Stimulated activated naive CD8-positive, alpha-beta T cell treated with anti-CD3 and anti-CD28 coated beads, Interleukin-15, Interleukin-2, amounts not matched to agents 100 ng/mL and 50 ng/mL, for 24 hours (primary cell): ENCODE data around the gene CCL3.
"Not testable (repeated sequence)": the region's sequence is repeated elsewhere in the genome, so short reads cannot be mapped to it uniquely, and the experiment has no call there.

Experiments used
- H3K27ac Mint-ChIP-seq: one replicate; pipeline ENCODE4 v1.8.0; 2021; ENCODE audit warnings: mild to moderate bottlenecking, mixed read lengths
- H3K27me3 Mint-ChIP-seq: one replicate; pipeline ENCODE4 v1.8.0; 2021; ENCODE audit warnings: mixed read lengths
- H3K36me3 Mint-ChIP-seq: one replicate; pipeline ENCODE4 v1.8.0; 2021; ENCODE audit warnings: low read depth, mixed read lengths
- H3K4me1 Mint-ChIP-seq: one replicate; pipeline ENCODE4 v1.8.0; 2021; ENCODE audit warnings: low read depth, mixed read lengths
- H3K4me3 Mint-ChIP-seq: one replicate; pipeline ENCODE4 v1.8.0; 2021; ENCODE audit warnings: mild to moderate bottlenecking, mixed read lengths
- H3K9me3 Mint-ChIP-seq: one replicate; pipeline ENCODE4 v1.8.0; 2021; ENCODE audit warnings: mixed read lengths

CCL3 gene

DNA sequence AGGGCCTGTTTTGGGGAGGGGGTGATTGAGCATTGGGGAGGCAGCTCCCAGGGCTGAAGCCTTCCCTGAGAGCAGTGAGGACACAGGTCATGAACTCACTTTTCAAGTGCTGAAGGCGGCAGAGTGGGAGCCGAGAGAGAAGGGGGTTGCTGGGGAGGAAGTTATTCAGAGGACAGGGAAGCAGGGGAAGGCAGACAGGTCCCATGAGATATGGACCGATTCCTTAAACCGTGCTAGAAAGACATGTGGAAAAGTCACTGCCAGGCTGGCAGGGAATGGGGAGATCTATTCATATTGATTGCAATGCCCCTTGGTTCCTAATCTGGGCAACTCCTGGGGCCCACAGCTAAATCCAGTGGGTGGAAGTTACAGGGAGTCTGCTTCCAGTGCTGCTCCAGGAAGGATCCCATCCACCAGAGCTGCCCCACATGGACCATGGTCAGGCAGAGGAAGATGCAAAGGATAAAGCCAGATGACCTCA lies 14.8 kb upstream of the CCL3 start:
- peak overlapping the region; percentile 92 for H3K27ac Mint-ChIP-seq
- H3K27me3 Mint-ChIP-seq, result peaks cover 9% of the 10 kb centered on the region
- peak overlapping the region; percentile 91 for H3K4me3 Mint-ChIP-seq
- H3K9me3 Mint-ChIP-seq, result no peaks in the 10 kb centered on the region
- peaks cover 65% of the 10 kb centered on the region for H3K4me1 Mint-ChIP-seq
- H3K36me3 Mint-ChIP-seq, result peaks cover 20% of the 10 kb centered on the region

DNA sequence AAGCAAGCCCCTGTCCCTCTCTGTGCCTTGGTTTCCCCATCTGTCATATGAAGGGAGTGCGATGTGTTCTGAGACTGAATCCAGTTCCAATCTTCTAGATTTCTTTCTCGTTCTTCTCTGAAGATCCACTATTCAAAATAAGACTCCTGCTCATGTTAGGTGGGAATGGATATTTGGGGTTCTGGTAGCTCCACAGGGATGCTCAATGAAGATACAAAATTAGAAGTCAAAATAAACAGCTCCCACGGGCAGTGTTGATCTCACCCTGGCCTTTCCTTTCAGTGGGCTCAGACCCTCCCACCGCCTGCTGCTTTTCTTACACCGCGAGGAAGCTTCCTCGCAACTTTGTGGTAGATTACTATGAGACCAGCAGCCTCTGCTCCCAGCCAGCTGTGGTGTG lies 14.3 kb upstream of the CCL3 start:
- H3K36me3 Mint-ChIP-seq, result peaks cover 20% of the 10 kb centered on the region
- not testable (repeated sequence) for H3K27me3 Mint-ChIP-seq, H3K9me3 Mint-ChIP-seq
- peak overlapping the region; percentile 91 for H3K4me3 Mint-ChIP-seq
- peaks cover 70% of the 10 kb centered on the region for H3K4me1 Mint-ChIP-seq
- H3K27ac Mint-ChIP-seq, result peak overlapping the region; percentile 92

DNA sequence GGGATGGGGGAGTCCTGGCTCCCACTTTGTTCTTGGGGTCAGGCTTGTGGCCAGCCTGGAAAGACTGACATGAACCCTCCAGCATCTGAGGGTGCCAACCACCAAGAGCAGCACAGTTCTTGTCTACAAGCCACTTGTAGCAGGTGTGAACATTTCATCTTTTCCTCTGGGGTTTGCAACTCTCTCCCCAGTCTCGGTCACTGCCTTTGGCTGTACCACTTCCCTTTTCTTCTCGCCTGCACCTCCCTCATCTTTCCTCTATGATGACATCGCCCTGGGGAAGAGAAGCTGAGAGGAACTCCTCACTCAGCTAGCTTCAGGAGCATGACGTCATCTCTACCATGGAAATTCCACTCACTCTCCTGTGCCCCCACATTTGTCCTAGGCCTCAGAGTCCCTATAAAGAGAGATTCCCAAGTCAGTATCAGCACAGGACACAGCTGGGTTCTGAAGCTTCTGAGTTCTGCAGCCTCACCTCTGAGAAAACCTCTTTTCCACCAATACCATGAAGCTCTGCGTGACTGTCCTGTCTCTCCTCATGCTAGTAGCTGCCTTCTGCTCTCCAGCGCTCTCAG lies 13.5 kb upstream of the CCL3 start, which contains the start of gene CCL4:
Gene CCL4 (plus strand): TSS at position 427 of the 575 bp plus-strand sequence. CDS start 79 bp downstream, at position 506.
- peak within 1 kb of the TSS; percentile 92 for H3K27ac Mint-ChIP-seq
- H3K27me3 Mint-ChIP-seq, result peaks cover 12% of the 10 kb centered on the region
- H3K9me3 Mint-ChIP-seq, result not testable (repeated sequence)
- H3K36me3 Mint-ChIP-seq, result peaks cover 20% of the 10 kb centered on the region
- peak within 1 kb of the TSS; percentile 91 for H3K4me3 Mint-ChIP-seq
- H3K4me1 Mint-ChIP-seq, result peaks cover 76% of the 10 kb centered on the region

DNA sequence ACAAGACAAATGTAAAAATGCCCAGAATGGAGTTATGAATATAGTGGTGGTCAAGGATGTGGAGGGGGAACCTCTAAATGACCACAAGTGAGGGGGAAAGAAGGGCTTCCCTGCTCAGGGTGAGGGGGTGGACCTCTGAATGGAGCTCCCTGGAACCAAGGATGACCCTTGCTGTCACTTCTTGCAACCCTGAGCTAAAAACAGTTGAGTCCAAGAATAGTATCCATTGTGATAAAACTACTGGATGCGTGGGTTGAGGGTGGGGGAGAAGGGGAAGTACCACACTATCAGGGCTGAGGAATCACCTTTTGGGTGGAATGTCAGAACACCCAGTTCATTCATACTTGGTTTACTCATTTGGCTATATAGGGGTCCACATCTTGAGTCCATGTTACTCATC lies 9.1 kb upstream of the CCL3 start:
- not testable (repeated sequence) for H3K4me3 Mint-ChIP-seq, H3K27me3 Mint-ChIP-seq, H3K9me3 Mint-ChIP-seq, H3K36me3 Mint-ChIP-seq
- peaks cover 69% of the 10 kb centered on the region for H3K4me1 Mint-ChIP-seq
- peak overlapping the region; percentile 79 for H3K27ac Mint-ChIP-seq

DNA sequence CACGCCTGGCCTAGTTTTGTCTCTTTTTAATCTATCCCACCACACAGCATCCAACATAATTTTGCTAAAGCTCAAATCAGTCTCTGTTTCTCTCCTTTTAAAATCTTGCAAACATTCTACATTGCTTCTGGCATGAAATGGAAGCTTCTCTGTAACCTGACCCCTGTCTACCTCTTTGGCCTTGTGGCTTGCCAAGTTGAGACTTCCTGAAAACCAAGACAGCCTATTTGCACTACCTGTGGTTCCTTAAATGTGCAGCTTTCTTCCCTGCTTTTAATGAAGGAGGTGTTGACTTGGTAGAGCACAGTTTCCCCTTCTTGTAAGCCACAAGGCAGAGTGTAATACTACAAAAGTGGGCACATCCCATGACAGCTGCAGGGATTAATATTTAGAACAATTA lies 6.0 kb upstream of the CCL3 start:
- Mint-ChIP-seq H3K4me1 (peaks cover 81% of the 10 kb centered on the region), H3K27ac (peak overlapping the region; percentile 79)

DNA sequence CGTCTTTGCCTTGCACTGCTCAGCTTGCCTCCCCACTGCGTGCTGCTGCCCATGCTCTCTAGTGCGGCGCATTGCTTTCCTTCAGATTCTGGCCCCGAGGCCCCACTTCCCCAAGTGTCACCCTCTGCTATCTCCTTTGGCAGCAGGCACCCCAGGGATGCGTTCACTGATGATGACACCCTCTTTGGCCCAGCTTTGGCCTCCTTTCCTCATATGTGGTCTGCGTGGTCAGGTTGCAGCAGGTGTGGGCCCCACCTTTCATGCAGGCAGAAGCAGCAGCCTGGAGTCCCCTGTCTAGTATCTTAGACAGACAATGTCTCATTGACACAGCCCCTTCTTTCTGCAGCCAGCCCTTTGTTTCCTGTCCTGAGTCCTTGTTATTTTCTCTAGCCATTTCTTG lies 4.8 kb upstream of the CCL3 start:
- peaks cover 86% of the 10 kb centered on the region for H3K4me1 Mint-ChIP-seq
- H3K36me3 Mint-ChIP-seq, result no peaks in the 10 kb centered on the region

More for the DNA sequence above, 6.0 kb upstream of the CCL3 start:
- Mint-ChIP-seq H3K9me3 (no peaks in the 10 kb centered on the region), H3K27me3 (peaks cover 10% of the 10 kb centered on the region), H3K4me3 (no peak overlapping the region), H3K36me3 (no peaks in the 10 kb centered on the region)

DNA sequence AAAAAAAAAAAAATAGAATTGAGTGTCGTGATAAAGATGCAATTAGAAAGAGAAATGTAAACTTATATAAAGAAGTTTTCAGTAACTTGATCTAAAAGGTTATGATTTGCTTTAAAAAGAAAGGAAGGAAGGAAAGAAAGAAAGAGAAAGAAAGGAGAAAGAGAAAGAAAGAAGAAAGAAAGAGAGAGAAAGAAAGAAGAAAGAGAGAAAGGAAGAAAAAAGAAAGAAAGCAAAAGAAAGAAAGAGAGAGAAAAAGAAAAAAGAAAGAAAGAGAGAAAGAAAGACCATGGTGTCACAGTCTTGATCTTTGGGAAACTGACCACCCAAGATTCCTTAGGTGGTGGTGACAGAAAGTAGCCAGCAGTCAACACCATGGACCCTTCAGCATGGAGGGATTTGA lies 4.3 kb upstream of the CCL3 start:
- Mint-ChIP-seq H3K9me3 (no peaks in the 10 kb centered on the region), H3K27me3 (peaks cover 6% of the 10 kb centered on the region), H3K4me3 (no peak overlapping the region), H3K4me1 (peaks cover 86% of the 10 kb centered on the region), H3K27ac (no peak overlapping the region), H3K36me3 (no peaks in the 10 kb centered on the region)

More for the DNA sequence above, 4.8 kb upstream of the CCL3 start:
- H3K9me3 Mint-ChIP-seq, result no peaks in the 10 kb centered on the region
- no peak overlapping the region for H3K4me3 Mint-ChIP-seq
- H3K27me3 Mint-ChIP-seq, result peaks cover 6% of the 10 kb centered on the region
- H3K27ac Mint-ChIP-seq, result peak overlapping the region; percentile 3

DNA sequence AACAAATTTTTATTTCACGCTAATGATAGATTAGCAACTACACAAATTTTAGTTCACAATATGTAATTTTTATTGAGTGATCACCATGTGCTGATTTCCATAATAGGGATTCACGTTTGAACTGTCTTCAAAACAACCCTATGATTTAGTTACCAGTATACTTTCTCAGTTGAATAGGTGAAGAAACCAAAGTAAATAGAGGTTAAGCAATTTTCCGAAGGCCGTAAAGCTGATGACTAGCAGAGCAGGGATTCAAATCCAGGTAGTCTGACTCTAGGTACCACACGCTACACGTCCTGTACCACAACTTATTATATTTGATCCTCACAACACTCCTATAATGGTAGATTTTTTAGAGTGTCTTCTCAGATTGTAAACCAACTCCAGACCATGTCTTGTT lies 2.8 kb upstream of the CCL3 start:
- H3K9me3 Mint-ChIP-seq, H3K27me3 Mint-ChIP-seq, H3K36me3 Mint-ChIP-seq: not testable (repeated sequence)
- peak overlapping the region; percentile 50 for H3K4me3 Mint-ChIP-seq
- peaks cover 90% of the 10 kb centered on the region for H3K4me1 Mint-ChIP-seq
- H3K27ac Mint-ChIP-seq, result peak overlapping the region; percentile 94

DNA sequence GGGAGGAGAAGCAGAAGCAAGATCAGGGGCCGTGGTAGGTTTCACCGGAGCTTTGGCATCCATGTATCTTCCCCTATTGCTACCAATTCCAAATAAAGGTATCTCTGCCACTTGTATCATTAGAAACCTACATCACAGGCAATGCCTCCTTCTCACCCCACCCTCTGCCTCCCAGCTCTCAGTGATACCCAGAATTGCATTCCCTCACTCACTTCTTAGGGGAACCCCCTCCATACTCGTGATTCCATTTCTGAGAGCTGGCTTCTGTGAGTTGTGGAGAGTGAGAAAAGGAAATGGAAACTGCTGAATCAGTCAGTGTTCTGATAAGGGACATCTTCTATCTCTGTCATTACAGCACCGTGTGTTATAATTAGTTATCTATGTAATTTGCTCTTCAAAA lies 2.3 kb upstream of the CCL3 start:
- Mint-ChIP-seq H3K27me3 (peaks cover 3% of the 10 kb centered on the region), H3K27ac (peak overlapping the region; percentile 94), H3K4me1 (peaks cover 89% of the 10 kb centered on the region)

DNA sequence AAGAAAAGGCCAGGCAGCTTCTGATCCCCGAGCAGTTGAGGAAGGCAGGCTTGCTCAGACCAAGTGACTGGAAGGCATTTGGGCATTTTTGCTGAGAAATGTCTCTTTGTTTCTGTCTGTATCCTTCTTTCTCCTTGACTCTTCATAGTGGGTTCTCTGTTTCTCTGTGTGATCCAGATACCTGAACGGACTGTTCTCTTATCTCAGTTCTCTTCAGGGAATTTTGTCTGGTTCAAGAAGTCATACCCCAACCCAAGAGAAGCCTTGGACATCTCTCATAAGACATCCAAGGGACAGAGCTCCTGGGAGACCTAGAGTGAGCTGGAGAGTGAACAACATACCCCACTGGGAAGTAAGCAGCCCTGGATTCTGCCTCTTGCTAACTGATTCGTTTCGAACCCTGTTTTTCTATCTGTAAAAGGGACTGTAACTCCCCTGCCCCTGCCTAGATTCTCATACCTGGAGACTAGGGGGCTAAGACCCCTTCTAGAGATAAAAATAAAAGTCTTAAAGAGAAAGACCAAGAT lies 541 bp downstream of the CCL3 start:
- H3K36me3 Mint-ChIP-seq, result peaks cover 4% of the 10 kb centered on the region
- peaks cover 82% of the 10 kb centered on the region for H3K4me1 Mint-ChIP-seq
- H3K27me3 Mint-ChIP-seq, result peaks cover 3% of the 10 kb centered on the region
- no peaks in the 10 kb centered on the region for H3K9me3 Mint-ChIP-seq
- peak overlapping the region; percentile 74 for H3K4me3 Mint-ChIP-seq
- H3K27ac Mint-ChIP-seq, result peak overlapping the region; percentile 98

More for the DNA sequence above, 2.3 kb upstream of the CCL3 start:
- peak overlapping the region; percentile 50 for H3K4me3 Mint-ChIP-seq
- H3K36me3 Mint-ChIP-seq, result peaks cover 4% of the 10 kb centered on the region
- H3K9me3 Mint-ChIP-seq, result no peaks in the 10 kb centered on the region

DNA sequence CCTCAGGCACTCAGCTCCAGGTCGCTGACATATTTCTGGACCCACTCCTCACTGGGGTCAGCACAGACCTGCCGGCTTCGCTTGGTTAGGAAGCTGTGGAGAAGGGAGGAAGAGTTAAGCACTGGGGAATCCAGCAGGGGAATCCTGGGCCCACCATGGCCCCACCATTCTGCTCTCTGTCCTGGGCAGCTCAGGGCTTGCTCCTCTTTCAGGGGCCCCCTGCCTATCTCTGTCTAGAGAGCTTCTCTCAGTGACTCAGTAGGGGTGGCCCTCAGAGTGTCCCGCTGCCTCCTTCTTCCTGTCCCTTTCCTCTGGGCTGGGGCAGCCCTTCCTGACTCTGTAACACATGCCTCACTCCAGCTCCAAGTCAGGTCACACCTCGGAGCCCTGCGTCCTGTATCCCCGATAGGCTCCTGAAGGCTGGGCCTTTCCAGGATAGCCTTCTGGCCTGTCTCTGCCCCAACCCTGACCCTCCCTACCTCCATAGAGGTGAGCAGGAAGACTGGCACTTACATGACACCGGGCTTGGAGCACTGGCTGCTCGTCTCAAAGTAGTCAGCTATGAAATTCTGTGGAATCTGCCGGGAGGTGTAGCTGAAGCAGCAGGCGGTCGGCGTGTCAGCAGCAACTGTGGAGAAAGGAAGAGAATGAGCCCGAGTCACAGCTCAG lies 1.1 kb downstream of the CCL3 start:
- Mint-ChIP-seq H3K27ac (peak overlapping the region; percentile 98), H3K4me1 (peaks cover 83% of the 10 kb centered on the region), H3K27me3 (peaks cover 3% of the 10 kb centered on the region), H3K4me3 (peak overlapping the region; percentile 74), H3K9me3 (no peaks in the 10 kb centered on the region), H3K36me3 (peaks cover 4% of the 10 kb centered on the region)

DNA sequence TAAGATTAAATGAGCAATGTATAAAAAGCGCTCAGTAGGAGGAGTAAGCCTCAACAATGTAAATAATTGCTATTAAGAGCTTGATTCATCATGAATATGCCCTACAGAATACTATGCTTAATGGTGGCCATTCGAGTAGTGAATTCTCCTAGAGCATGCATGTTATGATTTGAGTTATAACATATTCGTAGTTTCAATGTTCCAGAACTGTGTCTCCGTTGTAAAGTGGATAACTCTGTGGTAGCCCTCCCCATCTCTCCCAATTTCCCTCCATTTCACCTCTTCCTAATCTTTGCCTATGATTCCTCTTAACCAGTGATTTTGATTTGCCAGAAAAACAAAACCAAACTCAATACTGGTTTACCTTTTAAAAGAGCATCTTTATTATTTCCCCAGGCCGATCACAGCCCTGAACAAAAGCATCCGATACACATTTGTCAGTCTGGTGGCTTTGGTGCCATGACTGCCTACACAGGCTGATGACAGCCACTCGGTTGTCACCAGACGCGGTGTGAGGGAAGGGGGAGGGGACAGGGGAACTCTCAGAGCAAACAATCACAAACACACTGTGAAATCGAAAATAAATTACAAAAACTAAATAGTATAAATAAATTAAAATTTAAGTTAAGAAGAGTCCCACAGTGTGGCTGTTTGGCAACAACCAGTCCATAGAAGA lies 1.9 kb downstream of the CCL3 start:
- not testable (repeated sequence) for H3K27me3 Mint-ChIP-seq, H3K36me3 Mint-ChIP-seq, H3K9me3 Mint-ChIP-seq
- Mint-ChIP-seq H3K27ac (peak overlapping the region; percentile 98), H3K4me1 (peaks cover 83% of the 10 kb centered on the region), H3K4me3 (peak overlapping the region; percentile 74)

DNA sequence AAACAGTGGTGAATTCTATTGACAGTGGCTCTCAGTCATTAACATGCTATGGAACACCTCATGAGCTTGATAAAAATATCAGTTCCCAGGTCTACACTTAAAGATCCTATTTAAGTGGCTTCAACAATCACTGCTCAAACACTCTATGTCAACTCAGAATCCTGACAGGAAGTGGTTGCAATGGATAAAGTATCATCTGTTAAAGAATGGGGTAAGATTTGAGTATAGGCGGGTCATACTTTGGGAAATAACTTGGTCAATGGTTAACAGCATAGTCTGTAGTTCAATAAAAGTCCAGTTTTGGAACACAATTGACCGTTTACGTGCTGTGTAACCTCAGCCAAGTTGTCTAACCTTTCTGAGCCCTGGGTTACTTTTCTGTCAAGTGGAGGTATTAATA lies 2.5 kb downstream of the CCL3 start:
- H3K4me3 Mint-ChIP-seq, result peak overlapping the region; percentile 5
- not testable (repeated sequence) for H3K36me3 Mint-ChIP-seq
- H3K4me1 Mint-ChIP-seq, result peaks cover 83% of the 10 kb centered on the region

DNA sequence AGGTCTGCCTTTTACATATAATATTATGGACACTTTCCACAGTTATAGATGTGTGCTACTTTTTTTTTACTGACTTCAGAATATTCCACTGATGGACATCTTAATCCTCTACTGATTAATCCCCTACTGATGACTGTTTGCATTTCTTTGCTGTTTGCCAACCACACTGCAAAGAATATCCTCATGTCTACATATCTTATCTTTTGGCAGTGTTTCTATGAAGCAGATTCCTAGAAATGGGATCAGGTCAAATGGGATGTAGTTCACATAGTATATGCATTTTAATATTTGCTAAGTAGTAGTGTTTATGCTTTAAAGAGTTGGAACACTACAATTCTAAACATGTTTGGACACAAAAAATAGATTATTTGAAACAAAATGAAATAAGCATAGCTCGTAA lies 3.2 kb downstream of the CCL3 start:
- H3K4me1 Mint-ChIP-seq, result peaks cover 83% of the 10 kb centered on the region
- no peaks in the 10 kb centered on the region for H3K27me3 Mint-ChIP-seq
- H3K36me3 Mint-ChIP-seq, result peaks cover 4% of the 10 kb centered on the region
- no peak overlapping the region for H3K27ac Mint-ChIP-seq
- no peak overlapping the region for H3K4me3 Mint-ChIP-seq
- H3K9me3 Mint-ChIP-seq, result no peaks in the 10 kb centered on the region

More for the DNA sequence above, 2.5 kb downstream of the CCL3 start:
- not testable (repeated sequence) for H3K27ac Mint-ChIP-seq, H3K27me3 Mint-ChIP-seq, H3K9me3 Mint-ChIP-seq

DNA sequence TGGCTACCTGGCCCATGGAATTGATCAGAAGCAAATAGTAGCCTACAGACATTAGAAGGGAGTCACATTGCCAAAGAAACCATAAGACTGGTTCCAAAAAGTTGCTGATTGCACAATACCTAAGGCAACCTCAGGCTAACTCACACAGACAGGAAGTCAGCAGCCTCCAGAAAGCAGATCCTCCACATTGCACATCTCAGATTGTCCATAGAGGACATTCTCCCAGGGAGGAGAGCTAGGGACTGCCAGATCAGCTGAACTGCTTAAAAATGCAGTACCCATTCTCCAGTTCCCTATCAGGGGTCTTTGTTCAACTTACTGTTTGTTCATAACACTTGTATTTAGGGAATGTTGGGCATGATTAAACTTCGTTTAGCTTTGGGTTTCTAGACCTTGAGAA lies 4.2 kb downstream of the CCL3 start:
- Mint-ChIP-seq H3K4me3 (no peak overlapping the region), H3K9me3 (no peaks in the 10 kb centered on the region), H3K27ac (peak overlapping the region; percentile 19), H3K36me3 (peaks cover 4% of the 10 kb centered on the region), H3K4me1 (peaks cover 78% of the 10 kb centered on the region), H3K27me3 (no peaks in the 10 kb centered on the region)
